WI38 (cell line): ENCODE measurements around the gene SOX2.

ENCODE experiments used
- H3K4me3 ChIP-seq: 2 replicates; pipeline ENCODE4 v1.5.1; 2011; ENCODE audit warnings: low read depth, mild to moderate bottlenecking, control low read depth, low read length
- CTCF ChIP-seq: IDR thresholded peaks from 2 replicates; pipeline ENCODE4 v1.5.1; 2012; ENCODE audit warnings: low read depth, mild to moderate bottlenecking, control low read depth, low read length

Gene SOX2

GRCh38 chr3:181692311-181693145 is 19.2 kb upstream of the SOX2 start:
- no peak for TF ChIP-seq CTCF
- H3K4me3 ChIP-seq, result no peak overlapping the region

GRCh38 chr3:181693280-181693679 is 18.4 kb upstream of the SOX2 start:
- no peak overlapping the region for H3K4me3 ChIP-seq
- no peak for TF ChIP-seq CTCF

GRCh38 chr3:181694805-181695660 is 16.7 kb upstream of the SOX2 start:
- no peak for TF ChIP-seq CTCF
- H3K4me3 ChIP-seq, result peak overlapping the region; percentile 31; the same call in 1 of the 2 replicates

GRCh38 chr3:181695661-181696491 is 15.8 kb upstream of the SOX2 start:
- H3K4me3 ChIP-seq, result peak overlapping the region; percentile 31; the same call in 1 of the 2 replicates
- no peak for TF ChIP-seq CTCF

GRCh38 chr3:181696626-181697230 is 15.0 kb upstream of the SOX2 start:
- no peak for TF ChIP-seq CTCF
- H3K4me3 ChIP-seq, result no peak overlapping the region

- no peak for TF ChIP-seq CTCF
- H3K4me3 ChIP-seq, result no peak overlapping the region
These were observed 13.3 kb upstream of the SOX2 start for GRCh38 chr3:181698263-181698954.
